ENCODE data around the gene RIPOR3.

DNA sequence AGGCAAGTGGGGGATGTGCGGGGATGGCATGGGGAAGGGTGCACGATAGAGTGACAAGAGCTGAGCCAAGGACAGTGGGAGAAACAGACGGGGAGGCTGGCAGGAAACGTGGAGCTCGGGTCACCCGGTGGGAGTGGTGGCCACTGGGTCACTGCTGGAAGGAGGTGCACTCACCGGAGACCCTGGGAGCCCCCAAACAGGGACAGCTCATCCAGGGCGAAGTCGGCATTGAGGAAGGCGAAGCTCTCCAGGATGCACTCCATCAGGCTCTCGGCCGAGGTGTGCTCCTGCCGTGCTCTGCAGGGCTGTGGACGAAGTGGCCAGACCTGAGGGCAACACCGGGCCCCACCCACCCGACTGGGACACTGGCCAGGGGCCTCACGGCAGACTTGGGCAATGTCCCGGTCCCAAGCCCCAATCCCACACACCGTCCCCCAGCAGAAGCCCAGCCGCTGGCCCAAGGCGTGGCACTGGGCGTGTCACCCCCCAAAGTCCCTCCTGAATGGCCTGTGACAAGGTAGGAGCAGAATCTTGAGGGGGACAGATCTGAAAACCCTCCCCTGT lies 93.9 kb downstream of the RIPOR3 start:
- TF ChIP-seq POLR2A (IDR thresholded peaks at IDR 0.05; ENCODE audit: low read depth, low read length) (no peak), POLR2AphosphoS5 (IDR thresholded peaks at IDR 0.05; ENCODE audit: low read depth, low read length) (no peak), TAF1 (IDR thresholded peaks at IDR 0.05; ENCODE audit: borderline replicate concordance, low read depth, low read length) (no peak)
